HEK293 (cell line): ENCODE measurements around the gene NPAS1.

Experiments used
- CTCF ChIA-PET: fragments of 350-600 bp; formaldehyde crosslinking; extraction: SDS; loops from one replicate; lab custom pipeline; 2021; ENCODE audit warnings: antibody characterized with exemption; lab: Yijun Ruan, JAX
- POLR2A ChIA-PET: fragments of 300-600 bp; formaldehyde crosslinking; extraction: SDS; loops from one replicate; lab custom pipeline; 2020; ENCODE audit warnings: antibody characterized with exemption, inconsistent platforms; lab: Yijun Ruan, JAX
- H3K27ac ChIP-seq: fragments of 200-500 bp; sonication (Bioruptor generic); 2 replicates; pipeline ENCODE4 v1.5.1; 2014; ENCODE audit warnings: low read depth, low read length, control low read depth, inconsistent platforms; ENCODE audit errors: extremely low read depth
- H3K36me3 ChIP-seq, 2 experiments: fragments of 200-500 bp in 1 of 2; sonication (Bioruptor generic) in 1 of 2; 1 replicate in 1 of 2; 2 replicates in 1 of 2; pipeline ENCODE4 v1.5.1; 2014 to 2017; ENCODE audit warnings: inconsistent platforms in 2 of 2, low read length in 2 of 2; ENCODE audit not compliant: control insufficient read depth in 2 of 2, insufficient read depth in 1 of 2
- H3K4me1 ChIP-seq: fragments of 200-500 bp; sonication (Bioruptor generic); 2 replicates; pipeline ENCODE4 v1.5.1; 2014; ENCODE audit warnings: mild to moderate bottlenecking, low read length, inconsistent platforms; ENCODE audit not compliant: control insufficient read depth, insufficient read depth
- H3K4me3 ChIP-seq: 2 replicates; pipeline ENCODE4 v1.5.1; 2011; ENCODE audit warnings: low read depth, mild to moderate bottlenecking, control low read depth, low read length, moderate library complexity
- H3K9me3 ChIP-seq: fragments of 200-500 bp; sonication (Bioruptor generic); 2 replicates; pipeline ENCODE4 v1.5.1; 2014; ENCODE audit warnings: low read depth, low read length, inconsistent platforms; ENCODE audit not compliant: control insufficient read depth, insufficient read depth
- EGR2 ChIP-seq: fragments of 450-650 bp; formaldehyde crosslinking; IDR thresholded peaks from 2 replicates; pipeline ENCODE4 v1.5.1; 2016; ENCODE audit warnings: low read depth, missing biosample characterization, missing genetic modification characterization
- GLIS2 ChIP-seq: fragments of 450-650 bp; formaldehyde crosslinking; IDR thresholded peaks from 2 replicates; pipeline ENCODE4 v1.5.1; 2016; ENCODE audit warnings: missing biosample characterization, missing genetic modification characterization
- KLF16 ChIP-seq: fragments of 450-650 bp; formaldehyde crosslinking; IDR thresholded peaks from 2 replicates; pipeline ENCODE4 v1.5.1; 2017; ENCODE audit warnings: missing biosample characterization, missing genetic modification characterization
- PATZ1 ChIP-seq: fragments of 450-650 bp; formaldehyde crosslinking; IDR thresholded peaks from 2 replicates; pipeline ENCODE4 v1.5.1; 2016; ENCODE audit warnings: missing biosample characterization, missing genetic modification characterization
- SP7 ChIP-seq: fragments of 450-650 bp; formaldehyde crosslinking; IDR thresholded peaks from 2 replicates; pipeline ENCODE4 v1.5.1; 2016; ENCODE audit warnings: missing biosample characterization, missing genetic modification characterization
- ZBTB26 ChIP-seq: fragments of 450-650 bp; formaldehyde crosslinking; optimal IDR thresholded peaks from 2 replicates; pipeline ENCODE3; 2016; ENCODE audit warnings: missing biosample characterization, mild to moderate bottlenecking, missing genetic modification characterization
- ZBTB6 ChIP-seq: fragments of 450-650 bp; formaldehyde crosslinking; IDR thresholded peaks from 2 replicates; pipeline ENCODE4 v1.5.1; 2017; ENCODE audit warnings: missing biosample characterization, missing genetic modification characterization
- ZFHX2 ChIP-seq: fragments of 450-650 bp; formaldehyde crosslinking; conservative IDR thresholded peaks from 2 replicates; pipeline ENCODE4 v1.5.1; 2016; ENCODE audit warnings: missing biosample characterization, missing genetic modification characterization
- ZNF16 ChIP-seq: fragments of 450-650 bp; formaldehyde crosslinking; IDR thresholded peaks from 2 replicates; pipeline ENCODE4 v1.5.1; 2016; ENCODE audit warnings: low read depth, missing biosample characterization, missing genetic modification characterization
- ZNF202 ChIP-seq: fragments of 450-650 bp; formaldehyde crosslinking; IDR thresholded peaks from 2 replicates; pipeline ENCODE4 v1.5.1; 2016; ENCODE audit warnings: missing biosample characterization, missing genetic modification characterization, borderline replicate concordance
- ZNF248 ChIP-seq: fragments of 450-650 bp; formaldehyde crosslinking; IDR thresholded peaks from 2 replicates; pipeline ENCODE4 v1.5.1; 2017; ENCODE audit warnings: missing biosample characterization, missing genetic modification characterization
- ZNF280C ChIP-seq: fragments of 450-650 bp; formaldehyde crosslinking; IDR thresholded peaks from 2 replicates; pipeline ENCODE4 v1.5.1; 2016; ENCODE audit warnings: missing biosample characterization, missing genetic modification characterization
- ZNF280D ChIP-seq: fragments of 450-650 bp; formaldehyde crosslinking; IDR thresholded peaks from 2 replicates; pipeline ENCODE4 v1.5.1; 2016; ENCODE audit warnings: missing biosample characterization, missing genetic modification characterization
- ZNF555 ChIP-seq: fragments of 450-650 bp; formaldehyde crosslinking; conservative IDR thresholded peaks from 2 replicates; pipeline ENCODE4 v1.5.1; 2017; ENCODE audit warnings: missing biosample characterization, mild to moderate bottlenecking, missing genetic modification characterization, inconsistent platforms
- ZNF658 ChIP-seq: fragments of 450-650 bp; formaldehyde crosslinking; IDR thresholded peaks from 2 replicates; pipeline ENCODE4; 2016; ENCODE audit warnings: missing biosample characterization, missing genetic modification characterization
- ZNF692 ChIP-seq: fragments of 450-650 bp; formaldehyde crosslinking; IDR thresholded peaks from 2 replicates; pipeline ENCODE4 v1.5.1; 2016; ENCODE audit warnings: missing biosample characterization, missing genetic modification characterization
- ZNF768 ChIP-seq: fragments of 450-650 bp; formaldehyde crosslinking; IDR thresholded peaks from 2 replicates; pipeline ENCODE4 v1.5.1; 2018; ENCODE audit warnings: missing biosample characterization, mild to moderate bottlenecking, missing genetic modification characterization

Gene NPAS1

GRCh38 chr19:47037766-47038165, 18.1 kb downstream of the NPAS1 start (continued):
- TF ChIP-seq ZNF692 (no peak), ZFHX2 (tag by site-specific recombination) (no peak), ZBTB6 (tag by site-specific recombination) (no peak), ZNF658 (tag by site-specific recombination) (no peak), SP7 (no peak), KLF16 (tag by site-specific recombination) (no peak), ZNF280C (no peak), EGR2 (tag by site-specific recombination) (no peak), ZNF555 (tag by site-specific recombination) (no peak), ZNF768 (tag by site-specific recombination) (no peak)

- H3K4me3 ChIP-seq, result no peak overlapping the region
- POLR2A ChIA-PET, result interaction anchor here (0.6 to 1.4 kb wide), 3 partner anchors 20 to 74 kb away, joined by 3 read pairs; no protein-coding TSS in a partner anchor
- CTCF ChIA-PET, result interaction anchor here (0.5 to 1.2 kb wide), 5 partner anchors 9 to 136 kb away, joined by 3 to 7 read pairs (median 3); no protein-coding TSS in a partner anchor
- H3K36me3 ChIP-seq, result no peaks in the 10 kb centered on the region; a peak in 1 of 3 replicates
- no peak overlapping the region for H3K27ac ChIP-seq
- TF ChIP-seq ZNF16 (tag by site-specific recombination) (peak; percentile 70; the same call in 1 of the 2 replicates), PATZ1 (tag by site-specific recombination) (peak; percentile 33; the same call in 1 of the 2 replicates), ZNF280D (tag by site-specific recombination) (no peak), ZNF202 (tag by site-specific recombination) (no peak), ZNF248 (no peak), GLIS2 (tag by site-specific recombination) (0 out of 2 replicates have a peak, but pooled peaks have one; percentile 23), ZBTB26 (tag by site-specific recombination) (no peak)
- TF ChIP-seq, all 188 proteins: peak for 3
- Histone ChIP-seq H3K4me1 (peaks cover 17% of the 10 kb centered on the region), H3K9me3 (no peaks in the 10 kb centered on the region)
Measured at GRCh38 chr19:47039239-47039874, 19.7 kb downstream of the NPAS1 start.
